ENCODE results near the gene LTBP2.

Gene LTBP2

GRCh38 chr14:74507085-74507484 lies 105.0 kb downstream of the LTBP2 start:
- DNase-seq (ENCODE audit: low read depth) = no peak

GRCh38 chr14:74506411-74506851 lies 105.6 kb downstream of the LTBP2 start:
- DNase-seq (ENCODE audit: low read depth) = no peak

GRCh38 chr14:74505831-74506230 lies 106.2 kb downstream of the LTBP2 start:
- DNase-seq (ENCODE audit: low read depth) = no peak

GRCh38 chr14:74504874-74505720 lies 106.9 kb downstream of the LTBP2 start:
- no peak for DNase-seq (ENCODE audit: low read depth)

GRCh38 chr14:74504412-74504811 lies 107.6 kb downstream of the LTBP2 start:
- DNase-seq (ENCODE audit: low read depth) = no peak

- no peak for DNase-seq (ENCODE audit: low read depth)
These were observed 108.1 kb downstream of the LTBP2 start for GRCh38 chr14:74503938-74504335.

DNA sequence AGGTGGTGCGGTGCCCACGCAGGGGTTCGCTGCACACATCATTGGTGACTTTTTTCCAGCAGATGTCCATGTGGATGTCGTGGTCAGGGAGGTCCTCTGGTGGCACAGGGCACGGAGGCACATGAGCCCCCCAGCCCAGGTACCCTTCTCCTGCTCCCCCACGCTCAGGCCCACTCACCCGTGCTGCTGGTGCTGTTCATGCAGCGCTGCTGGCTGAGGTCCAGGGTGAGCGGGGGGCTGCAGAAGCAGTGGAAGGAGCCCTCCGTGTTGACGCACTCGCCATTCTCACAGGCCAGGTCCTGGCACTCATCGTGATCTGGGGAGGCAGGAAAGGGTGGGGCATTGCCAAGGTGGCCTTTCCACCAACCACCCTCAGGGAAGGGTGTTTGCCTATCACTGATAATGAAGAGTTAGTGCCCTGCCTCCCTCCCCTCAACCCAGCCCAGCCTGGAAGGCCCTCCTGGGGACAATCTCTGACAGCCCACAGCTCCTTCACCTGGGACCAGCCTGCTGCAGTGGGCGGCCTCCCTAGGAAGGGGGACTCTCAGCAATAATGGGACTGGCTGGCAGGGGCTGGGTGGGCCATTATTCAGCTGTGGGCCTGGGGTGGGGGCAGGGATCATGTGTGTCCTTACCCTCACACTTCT lies 108.6 kb downstream of the LTBP2 start:
- no peak for DNase-seq (ENCODE audit: low read depth)

DNA sequence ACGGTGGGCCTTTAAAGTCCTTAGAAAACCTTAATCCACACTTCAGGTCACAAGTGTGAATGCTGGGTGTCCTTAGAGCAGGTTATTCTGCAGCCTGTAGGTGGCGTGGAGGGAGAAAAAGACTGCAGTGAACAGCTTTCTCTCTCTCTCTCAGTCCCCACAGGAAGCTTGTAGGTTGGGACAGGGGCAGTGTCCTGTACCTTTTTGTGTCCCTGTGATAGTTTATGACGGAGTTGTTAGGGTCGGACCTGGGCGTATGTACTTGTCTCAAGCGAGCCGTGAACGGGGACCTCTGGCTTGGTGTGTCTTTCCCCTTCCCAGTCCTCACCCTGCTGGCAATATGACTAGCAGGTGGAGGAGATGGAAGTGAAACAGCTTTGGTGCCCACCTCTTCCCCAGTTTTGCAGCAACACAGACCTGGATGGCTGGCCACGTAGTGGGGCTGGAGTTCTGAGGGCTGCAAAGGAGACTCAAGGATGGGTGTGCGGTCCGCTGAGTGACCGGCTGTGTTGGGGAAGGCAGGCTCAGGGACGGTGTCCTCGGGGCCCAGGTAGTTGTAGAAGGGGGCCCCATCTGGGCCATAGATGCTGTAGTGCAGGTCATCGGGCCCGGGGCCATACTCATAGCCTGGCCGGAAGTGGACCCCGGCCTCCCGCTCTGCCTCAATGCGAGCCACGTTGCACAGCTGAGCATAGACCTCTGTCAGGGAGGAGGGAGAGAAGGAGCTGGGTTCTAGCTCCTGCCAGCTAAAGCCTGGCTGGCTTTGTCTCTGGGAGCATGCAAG lies 109.6 kb downstream of the LTBP2 start:
- no peak for DNase-seq (ENCODE audit: low read depth)

DNA sequence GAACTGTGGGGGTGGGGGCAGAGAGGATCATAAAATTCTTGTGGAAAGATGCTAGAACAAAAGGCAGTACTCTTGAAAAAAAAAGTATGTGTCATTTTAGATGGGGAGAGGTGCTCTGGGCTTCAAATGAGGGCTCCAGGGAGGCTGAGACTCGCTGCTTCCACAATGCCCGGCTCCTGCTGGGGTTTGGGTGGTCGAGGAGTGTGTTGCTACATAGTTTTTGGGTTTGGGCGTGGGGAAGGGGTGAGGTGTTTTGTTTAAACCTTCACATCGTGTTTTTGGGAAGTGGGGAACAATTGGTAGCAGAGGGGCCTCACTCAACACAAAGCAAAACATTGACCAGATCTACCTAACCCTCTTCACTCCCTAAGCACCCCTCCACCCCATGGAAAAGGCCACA lies 110.3 kb downstream of the LTBP2 start:
- no peak for DNase-seq (ENCODE audit: low read depth)

GRCh38 chr14:74501135-74501614 lies 110.9 kb downstream of the LTBP2 start:
- DNase-seq (ENCODE audit: low read depth) = no peak

DNA sequence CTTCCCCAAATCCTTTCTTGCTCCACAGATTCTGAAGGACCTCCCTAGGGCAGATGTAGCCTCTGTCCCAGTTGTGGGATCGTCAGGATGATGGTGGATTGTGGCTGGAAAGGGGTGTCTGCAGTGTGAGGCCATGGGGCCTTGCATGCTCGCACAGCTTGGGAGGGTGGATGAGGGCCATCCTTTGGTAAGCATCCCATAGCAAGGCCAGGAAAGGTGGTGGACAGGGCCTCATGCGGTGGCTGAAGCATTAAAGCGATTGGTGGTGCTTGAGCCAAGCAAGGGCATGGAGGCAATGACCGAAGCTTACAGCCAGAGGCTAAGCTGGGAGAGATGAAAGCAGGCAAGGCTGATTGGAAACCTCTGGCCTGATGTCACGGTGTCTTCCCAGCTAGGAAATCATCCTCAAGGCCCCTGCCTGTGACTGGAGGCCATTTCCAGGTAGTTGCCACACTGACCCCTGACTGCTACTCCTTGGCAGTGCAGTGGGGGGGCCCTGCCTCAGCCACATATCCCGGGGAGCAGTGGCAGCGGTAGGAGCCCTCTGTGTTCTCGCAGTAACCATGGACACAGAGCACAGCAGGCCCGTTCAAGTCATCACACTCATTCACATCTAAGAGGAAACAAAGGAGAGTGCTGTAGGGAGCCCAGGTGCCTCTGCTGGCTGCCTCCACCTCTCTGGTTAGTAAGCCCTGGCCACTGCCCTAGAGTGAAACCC lies 111.5 kb downstream of the LTBP2 start:
- DNase-seq (ENCODE audit: low read depth) = no peak

- no peak for DNase-seq (ENCODE audit: low read depth)
These were observed 116.7 kb downstream of the LTBP2 start for GRCh38 chr14:74495356-74495755.

- peak; percentile 99 for DNase-seq (ENCODE audit: low read depth)
These were observed 118.4 kb downstream of the LTBP2 start, which contains the start of gene ISCA2 for GRCh38 chr14:74493343-74494261. TSS of gene ISCA2 (plus strand) at chr14:74493765. CDS start at chr14:74493775, 10 bp downstream.

DNA sequence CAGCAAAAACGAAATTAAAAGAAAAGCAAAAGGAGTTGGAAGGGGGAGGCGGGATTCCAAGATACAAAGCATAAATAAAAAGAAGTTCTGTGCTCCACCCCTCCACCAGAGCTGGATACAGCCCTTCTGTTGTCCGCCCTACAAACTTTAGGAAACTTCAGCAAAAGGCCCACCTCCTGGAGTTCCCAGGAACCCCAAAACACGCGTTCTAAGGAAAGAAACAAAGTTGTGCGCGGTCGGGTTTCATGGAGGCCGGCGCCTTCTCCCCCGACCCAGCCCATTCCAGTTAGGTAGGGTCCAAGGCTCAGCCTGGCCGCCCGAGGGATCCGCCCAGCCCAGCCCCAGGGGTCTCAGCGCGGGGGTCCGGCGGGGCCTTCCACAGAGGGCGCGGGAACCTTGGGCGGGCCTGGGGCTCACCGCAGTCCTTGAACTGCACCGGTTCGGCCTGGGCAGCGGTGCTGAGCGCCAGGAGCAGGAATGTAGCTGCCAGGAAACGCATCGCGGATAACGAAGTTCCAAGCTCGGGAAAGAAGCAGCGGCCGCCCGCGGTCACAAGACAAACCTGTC lies 119.2 kb downstream of the LTBP2 start, which contains the start of gene NPC2:
TSS of gene NPC2 (minus strand) at position 530 of the 567 bp plus-strand sequence. CDS start at position 499, 31 bp downstream.
- DNase-seq (ENCODE audit: low read depth) = no peak

GRCh38 chr14:74491956-74492775 lies 119.9 kb downstream of the LTBP2 start:
- DNase-seq (ENCODE audit: low read depth) = no peak

DNA sequence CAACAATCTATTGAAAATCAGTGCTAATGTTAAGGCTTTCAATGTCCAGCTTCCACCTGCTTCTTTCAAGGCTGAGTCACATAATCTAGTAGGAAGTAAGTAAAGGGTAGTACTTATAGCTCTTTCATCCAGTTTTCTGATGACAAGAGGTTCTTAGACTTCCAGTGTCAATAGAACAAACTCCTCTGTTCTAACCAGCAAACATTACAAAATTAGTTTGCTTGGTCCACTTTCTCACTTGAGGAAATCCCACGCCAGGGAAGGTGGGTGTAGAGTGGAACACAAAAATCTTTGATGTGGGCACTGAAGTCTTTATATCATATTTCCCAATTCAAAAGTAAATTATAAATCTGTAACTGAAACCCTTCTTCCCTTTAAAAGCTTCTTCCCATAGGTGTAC lies 121.6 kb downstream of the LTBP2 start:
- DNase-seq (ENCODE audit: low read depth) = no peak

- DNase-seq (ENCODE audit: low read depth) = no peak
These were observed 123.1 kb downstream of the LTBP2 start for GRCh38 chr14:74488786-74489397.

GRCh38 chr14:74486164-74486563 lies 125.9 kb downstream of the LTBP2 start:
- no peak for DNase-seq (ENCODE audit: low read depth)

GRCh38 chr14:74483321-74483720 lies 128.7 kb downstream of the LTBP2 start:
- no peak for DNase-seq (ENCODE audit: low read depth)

Measured in stimulated activated CD8-positive, alpha-beta memory T cell treated with anti-CD3 and anti-CD28 coated beads, Interleukin-15, amount 100 ng/mL, for 1 hour (primary cell).